GM21786 (cell line): ENCODE results near the gene ARFGEF2.
"Not testable (repeated sequence)": the region's sequence is repeated elsewhere in the genome, so short reads cannot be mapped to it uniquely, and the experiment has no call there.

ENCODE experiments used
- ATAC-seq: cut with Tn5 transposase; IDR thresholded peaks from one replicate; pipeline ENCODE4 v1.9.1; 2021; ENCODE audit not compliant: unreplicated experiment

The ARFGEF2 gene

DNA sequence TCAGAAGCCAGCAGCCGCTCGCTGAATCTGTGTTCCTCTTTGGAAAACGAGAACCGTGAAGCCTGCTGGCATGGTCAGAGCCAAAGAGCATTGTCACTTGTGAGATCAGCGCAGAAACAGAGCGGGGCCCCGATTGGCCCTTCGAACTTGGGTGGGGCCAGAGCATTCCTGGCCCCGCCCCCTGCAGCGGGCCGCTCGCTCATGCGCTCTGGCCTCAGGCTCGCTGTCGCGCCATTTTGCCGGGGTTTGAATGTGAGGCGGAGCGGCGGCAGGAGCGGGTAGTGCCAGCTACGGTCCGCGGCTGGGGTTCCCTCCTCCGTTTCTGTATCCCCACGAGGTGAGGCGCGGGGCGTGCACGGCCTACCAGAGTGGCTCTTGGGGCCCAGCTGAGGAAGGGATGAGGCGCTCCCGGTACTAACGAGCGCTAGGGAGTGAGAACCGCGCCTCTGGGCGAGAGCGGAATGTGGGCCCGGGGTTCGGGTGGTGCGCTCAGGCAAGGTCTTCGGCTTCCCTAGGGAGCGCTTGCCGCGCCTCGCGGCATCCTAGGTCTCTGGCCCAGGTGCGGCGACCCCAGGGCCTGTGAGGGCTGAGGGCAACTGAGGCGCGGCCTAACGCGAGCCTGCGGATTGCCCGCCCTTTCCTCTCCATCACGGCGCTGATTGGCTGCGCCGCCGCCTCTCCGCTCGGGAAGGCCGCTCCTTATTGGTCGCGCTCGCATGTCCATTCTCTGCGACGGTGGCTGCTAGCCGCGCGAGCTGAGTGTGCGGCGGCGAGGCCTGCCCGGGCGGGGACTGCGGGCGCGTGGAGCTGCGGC lies 124.8 kb downstream of the ARFGEF2 start, which contains the start of gene CSE1L:
CSE1L (plus strand) TSS at position 226 of the 814 bp plus-strand sequence. CDS start 12,152 bp downstream, outside the sequence.
- ATAC-seq: peak; percentile 83

GRCh38 chr20:49052334-49052733 lies 130.8 kb downstream of the ARFGEF2 start:
- no peak for ATAC-seq

- peak; percentile 67 for ATAC-seq
These were observed 132.6 kb downstream of the ARFGEF2 start for GRCh38 chr20:49054056-49054643.

DNA sequence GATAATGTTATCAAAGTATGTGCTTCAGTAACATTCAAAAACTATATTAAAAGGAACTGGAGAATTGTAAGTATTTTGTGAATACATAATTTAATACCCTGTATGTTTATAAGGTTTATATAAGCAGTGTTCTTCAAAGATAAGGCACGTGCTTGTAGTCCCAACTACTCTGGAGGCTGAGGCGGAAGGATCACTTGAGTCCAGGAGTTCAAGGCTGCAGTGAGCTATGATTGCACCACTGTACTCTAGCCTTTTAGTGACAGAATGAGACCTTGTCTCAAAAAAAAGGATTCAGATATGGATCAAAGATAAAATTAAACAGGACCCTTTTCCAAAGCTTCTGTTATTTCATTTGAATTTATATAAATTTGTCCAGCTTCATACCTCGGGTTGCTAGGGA lies 141.8 kb downstream of the ARFGEF2 start:
- no peak for ATAC-seq

GRCh38 chr20:49074521-49074920 lies 153.0 kb downstream of the ARFGEF2 start:
- ATAC-seq: no peak

- no peak for ATAC-seq
These were observed 156.8 kb downstream of the ARFGEF2 start for GRCh38 chr20:49078310-49078709.

DNA sequence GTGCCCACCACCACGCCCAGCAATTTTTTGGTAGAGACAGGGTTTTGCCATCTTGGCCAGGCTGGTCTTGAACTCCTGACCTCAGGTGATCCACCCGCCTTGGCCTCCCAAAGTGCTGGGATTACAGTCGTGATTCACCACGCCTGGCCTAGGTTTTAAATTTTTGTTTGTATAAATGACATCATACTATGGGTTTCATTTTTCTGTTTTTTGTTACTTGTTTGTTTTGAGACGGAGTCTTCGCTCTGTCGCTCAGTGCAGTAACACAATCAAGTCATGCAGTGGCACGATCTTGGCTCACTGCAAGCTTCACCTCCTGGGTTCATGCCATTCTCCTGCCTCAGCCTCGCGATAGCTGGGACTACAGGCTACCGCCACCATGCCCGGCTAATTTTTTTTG lies 160.8 kb downstream of the ARFGEF2 start:
- ATAC-seq: not testable (repeated sequence)
